ENCODE data around the gene CITED1. TPM values are rescaled to one million over a fixed set of nuclear protein-coding genes. Genes with fewer than 3 reads are reported as not detected.

The CITED1 gene
- total and polyA plus RNA-seq, 2 of the 13 experiments (the other 11 are each of a cell fraction or from before 2014, with no cell fraction given) = 0.09 TPM; not detected in 1

DNA sequence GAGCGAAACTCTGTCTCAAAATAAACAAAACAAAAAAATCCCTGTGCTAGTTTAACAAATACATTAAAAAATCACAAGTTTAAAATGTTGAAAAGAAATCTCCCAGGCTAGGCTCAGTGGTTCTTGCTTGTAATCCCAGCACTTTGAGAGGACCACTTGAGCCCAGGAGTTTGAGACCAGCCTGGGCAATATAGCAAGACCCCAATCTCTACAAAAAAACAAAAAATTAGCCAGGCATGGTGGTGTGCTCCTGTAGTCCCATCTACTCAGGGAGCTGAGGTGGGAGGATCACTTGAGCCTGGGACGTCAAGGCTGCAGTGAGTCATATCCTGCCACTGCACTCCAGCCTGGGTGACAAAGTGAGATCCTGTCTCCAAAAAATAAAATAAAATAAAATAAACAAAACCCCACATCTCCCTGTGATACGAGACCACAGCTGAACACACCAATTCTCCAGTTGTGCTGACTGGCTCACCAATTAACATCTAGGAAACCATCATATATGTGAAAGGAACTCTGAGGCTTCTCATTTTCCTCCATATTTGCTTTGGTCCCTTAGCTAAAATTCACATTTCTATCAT lies 36.0 kb downstream of the CITED1 start (continued):
- TF ChIP-seq NFRKB (IDR thresholded peaks at IDR 0.05) = no peak
- TF ChIP-seq EP300 (IDR thresholded peaks at IDR 0.05; ENCODE audit: low read depth in 2 of 2, low read length in 2 of 2) = no peak
- TF ChIP-seq EP300 (CRISPR knock-in tag; IDR thresholded peaks at IDR 0.05; ENCODE audit: borderline replicate concordance) = no peak
- peak; percentile 39; the same call in 1 of the 2 replicates for TF ChIP-seq FOSL2 (CRISPR knock-in tag; IDR thresholded peaks at IDR 0.05)
- peak; percentile 53; the same call in 1 of the 2 replicates for TF ChIP-seq ZNF121 (CRISPR knock-in tag; IDR thresholded peaks at IDR 0.05)
- TF ChIP-seq ZNF782 (CRISPR knock-in tag; IDR thresholded peaks at IDR 0.05; ENCODE audit: borderline replicate concordance) = no peak
- TF ChIP-seq, protein P1, sequence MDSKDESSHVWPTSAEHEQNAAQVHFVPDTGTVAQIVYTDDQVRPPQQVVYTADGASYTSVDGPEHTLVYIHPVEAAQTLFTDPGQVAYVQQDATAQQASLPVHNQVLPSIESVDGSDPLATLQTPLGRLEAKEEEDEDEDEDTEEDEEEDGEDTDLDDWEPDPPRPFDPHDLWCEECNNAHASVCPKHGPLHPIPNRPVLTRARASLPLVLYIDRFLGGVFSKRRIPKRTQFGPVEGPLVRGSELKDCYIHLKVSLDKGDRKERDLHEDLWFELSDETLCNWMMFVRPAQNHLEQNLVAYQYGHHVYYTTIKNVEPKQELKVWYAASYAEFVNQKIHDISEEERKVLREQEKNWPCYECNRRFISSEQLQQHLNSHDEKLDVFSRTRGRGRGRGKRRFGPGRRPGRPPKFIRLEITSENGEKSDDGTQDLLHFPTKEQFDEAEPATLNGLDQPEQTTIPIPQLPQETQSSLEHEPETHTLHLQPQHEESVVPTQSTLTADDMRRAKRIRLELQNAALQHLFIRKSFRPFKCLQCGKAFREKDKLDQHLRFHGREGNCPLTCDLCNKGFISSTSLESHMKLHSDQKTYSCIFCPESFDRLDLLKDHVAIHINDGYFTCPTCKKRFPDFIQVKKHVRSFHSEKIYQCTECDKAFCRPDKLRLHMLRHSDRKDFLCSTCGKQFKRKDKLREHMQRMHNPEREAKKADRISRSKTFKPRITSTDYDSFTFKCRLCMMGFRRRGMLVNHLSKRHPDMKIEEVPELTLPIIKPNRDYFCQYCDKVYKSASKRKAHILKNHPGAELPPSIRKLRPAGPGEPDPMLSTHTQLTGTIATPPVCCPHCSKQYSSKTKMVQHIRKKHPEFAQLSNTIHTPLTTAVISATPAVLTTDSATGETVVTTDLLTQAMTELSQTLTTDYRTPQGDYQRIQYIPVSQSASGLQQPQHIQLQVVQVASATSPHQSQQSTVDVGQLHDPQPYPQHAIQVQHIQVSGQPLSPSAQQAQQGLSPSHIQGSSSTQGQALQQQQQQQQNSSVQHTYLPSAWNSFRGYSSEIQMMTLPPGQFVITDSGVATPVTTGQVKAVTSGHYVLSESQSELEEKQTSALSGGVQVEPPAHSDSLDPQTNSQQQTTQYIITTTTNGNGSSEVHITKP (CRISPR knock-in tag; IDR thresholded peaks at IDR 0.05; ENCODE audit: low read depth) = no peak
- TF ChIP-seq, protein P2, sequence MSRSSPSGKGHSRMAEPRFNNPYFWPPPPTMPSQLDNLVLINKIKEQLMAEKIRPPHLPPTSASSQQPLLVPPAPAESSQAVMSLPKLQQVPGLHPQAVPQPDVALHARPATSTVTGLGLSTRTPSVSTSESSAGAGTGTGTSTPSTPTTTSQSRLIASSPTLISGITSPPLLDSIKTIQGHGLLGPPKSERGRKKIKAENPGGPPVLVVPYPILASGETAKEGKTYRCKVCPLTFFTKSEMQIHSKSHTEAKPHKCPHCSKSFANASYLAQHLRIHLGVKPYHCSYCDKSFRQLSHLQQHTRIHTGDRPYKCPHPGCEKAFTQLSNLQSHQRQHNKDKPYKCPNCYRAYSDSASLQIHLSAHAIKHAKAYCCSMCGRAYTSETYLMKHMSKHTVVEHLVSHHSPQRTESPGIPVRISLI (CRISPR knock-in tag; IDR thresholded peaks at IDR 0.05; ENCODE audit: borderline replicate concordance) = no peak
- no peak for TF ChIP-seq ZNF672 (CRISPR knock-in tag; IDR thresholded peaks at IDR 0.05)
